GM18861 (cell line): Measurements from ENCODE around the gene FNDC8.
"Not testable (repeated sequence)": the region's sequence is repeated elsewhere in the genome, so short reads cannot be mapped to it uniquely, and the experiment has no call there.

Experiments
- ATAC-seq: cut with Tn5 transposase; IDR thresholded peaks from one replicate; pipeline ENCODE4 v1.9.1; 2021; ENCODE audit not compliant: unreplicated experiment

FNDC8 gene

GRCh38 chr17:35167666-35168065 lies 46.3 kb downstream of the FNDC8 start:
- no peak for ATAC-seq

- ATAC-seq: no peak
Measured at GRCh38 chr17:35169835-35170363, 48.5 kb downstream of the FNDC8 start.

GRCh38 chr17:35170968-35171771 lies 49.8 kb downstream of the FNDC8 start:
- no peak for ATAC-seq

GRCh38 chr17:35171834-35172233 lies 50.4 kb downstream of the FNDC8 start:
- ATAC-seq: no peak

- not testable (repeated sequence) for ATAC-seq
Measured at GRCh38 chr17:35172321-35172720, 50.9 kb downstream of the FNDC8 start.

GRCh38 chr17:35174835-35175334 lies 53.5 kb downstream of the FNDC8 start:
- ATAC-seq: no peak

GRCh38 chr17:35175638-35176415 lies 54.4 kb downstream of the FNDC8 start:
- ATAC-seq: no peak

- ATAC-seq: no peak
Measured at GRCh38 chr17:35176897-35177296, 55.5 kb downstream of the FNDC8 start.

- not testable (repeated sequence) for ATAC-seq
Measured at GRCh38 chr17:35179379-35179778, 58.0 kb downstream of the FNDC8 start.
